GM19468 (cell line): ENCODE measurements around the gene STXBP3.

ENCODE experiments used
- ATAC-seq: cut with Tn5 transposase; IDR thresholded peaks from one replicate; pipeline ENCODE4 v1.9.1; 2021; ENCODE audit warnings: mild to moderate bottlenecking, moderate library complexity, moderate number of reproducible peaks; ENCODE audit not compliant: unreplicated experiment; ENCODE audit errors: extremely low read depth

The STXBP3 gene

DNA sequence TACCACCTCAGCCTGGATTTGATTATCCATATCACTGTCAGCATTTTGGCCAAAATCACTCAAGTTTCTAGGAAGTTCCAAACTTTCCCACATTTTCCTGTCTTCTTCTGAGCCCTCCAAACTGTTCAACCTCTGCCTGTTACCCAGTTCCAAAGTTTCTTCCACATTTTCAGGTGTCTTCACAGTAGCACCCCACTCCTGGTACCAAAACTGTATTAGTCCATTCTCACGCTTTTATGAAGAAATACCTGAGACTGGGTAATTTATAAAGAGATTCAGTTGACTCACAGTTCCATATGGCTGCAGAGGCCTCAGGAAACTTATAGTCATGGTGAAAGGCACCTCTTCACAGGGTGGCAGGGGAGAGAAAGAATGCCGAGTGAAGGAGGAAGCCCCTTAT is 39.4 kb downstream of the STXBP3 start:
- no peak for ATAC-seq

- ATAC-seq: no peak
Measured at GRCh38 chr1:108791790-108792189, 45.3 kb downstream of the STXBP3 start.

DNA sequence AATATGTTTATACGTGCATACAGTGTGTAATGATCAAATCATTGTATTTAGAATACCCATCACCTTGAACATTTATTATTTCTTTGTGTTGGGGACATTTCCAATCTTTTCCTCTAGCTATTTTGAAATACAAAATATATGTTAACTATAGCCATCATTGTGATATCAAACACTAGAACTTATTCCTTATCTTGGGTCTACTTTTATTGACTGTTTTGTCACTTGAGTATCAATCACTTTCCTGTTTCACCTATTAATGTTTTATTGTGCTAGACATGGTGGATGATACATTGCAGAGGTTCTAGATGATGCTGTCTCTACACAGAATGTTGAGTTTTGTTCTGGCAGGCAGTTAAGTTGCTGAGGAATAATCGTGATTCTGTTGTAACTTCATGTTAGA is 45.9 kb downstream of the STXBP3 start:
- no peak for ATAC-seq

GRCh38 chr1:108799001-108799400 is 52.5 kb downstream of the STXBP3 start:
- ATAC-seq: no peak

GRCh38 chr1:108801101-108801500 is 54.6 kb downstream of the STXBP3 start:
- no peak for ATAC-seq

DNA sequence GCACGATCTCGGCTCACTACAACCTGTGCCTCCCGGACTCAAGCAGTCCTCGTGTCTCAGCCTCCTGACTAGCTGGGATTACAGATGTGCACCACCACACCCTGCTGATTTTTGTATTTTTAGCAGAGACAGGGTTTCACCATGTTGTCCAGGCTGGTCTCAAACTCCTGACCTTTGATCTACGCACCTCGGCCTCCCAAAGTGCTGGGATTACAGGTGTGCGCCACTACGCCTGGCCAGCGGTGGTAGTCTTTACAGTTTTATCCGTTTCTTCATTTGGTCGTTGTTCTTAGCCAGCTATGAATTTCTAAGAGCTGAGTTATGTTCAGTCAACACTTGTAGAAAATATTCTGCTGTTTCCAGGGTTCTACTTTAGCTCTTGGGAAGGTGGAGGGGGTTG is 57.1 kb downstream of the STXBP3 start:
- no peak for ATAC-seq

DNA sequence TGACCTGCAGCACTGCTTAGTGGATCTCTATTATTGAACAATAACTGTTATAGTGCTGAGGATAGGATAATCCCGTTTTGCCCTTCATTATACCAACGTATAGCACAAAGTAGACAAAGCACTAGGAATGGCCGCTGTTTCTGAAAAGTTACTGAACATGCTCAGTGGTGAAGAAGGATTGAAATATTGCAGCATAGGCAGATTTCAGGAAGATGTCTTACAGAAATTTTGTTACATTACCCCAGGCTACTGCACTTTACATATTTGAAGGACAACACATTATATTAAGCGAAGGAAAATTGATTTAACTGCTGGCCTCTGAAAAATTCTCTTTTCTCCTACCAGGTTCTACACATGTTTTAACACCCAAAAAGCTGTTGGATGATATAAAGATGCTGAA is 62.0 kb downstream of the STXBP3 start:
- ATAC-seq: no peak

- ATAC-seq: no peak
Measured at GRCh38 chr1:108811611-108812010, 65.1 kb downstream of the STXBP3 start.

- no peak for ATAC-seq
Measured at GRCh38 chr1:108813326-108813725, 66.9 kb downstream of the STXBP3 start.

- ATAC-seq: no peak
Measured at GRCh38 chr1:108814343-108815125, 68.1 kb downstream of the STXBP3 start.

- no peak for ATAC-seq
Measured at GRCh38 chr1:108815566-108815965, 69.1 kb downstream of the STXBP3 start.

- ATAC-seq: no peak
Measured at GRCh38 chr1:108816049-108816893, 69.8 kb downstream of the STXBP3 start.

GRCh38 chr1:108817016-108817415 is 70.5 kb downstream of the STXBP3 start:
- ATAC-seq: no peak

DNA sequence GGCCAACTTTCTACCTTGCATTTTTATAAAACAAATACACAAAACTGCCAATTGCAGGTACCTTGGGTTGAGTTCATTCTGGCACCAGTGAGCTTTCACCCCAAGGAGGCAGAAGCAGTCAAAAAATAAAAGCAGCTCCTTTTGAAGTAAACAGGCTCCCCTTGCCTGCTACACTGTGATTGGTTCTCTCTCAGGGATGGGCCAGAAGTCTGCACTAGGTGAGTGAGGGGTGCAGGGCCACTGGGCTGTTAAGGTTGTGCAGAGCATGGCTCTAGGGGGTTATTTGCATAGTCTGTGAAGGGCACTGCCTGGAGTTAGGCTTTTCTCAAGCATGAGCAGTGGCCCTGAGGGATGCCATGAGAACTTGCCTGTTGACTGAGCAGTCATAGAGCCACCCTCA is 71.3 kb downstream of the STXBP3 start:
- no peak for ATAC-seq

DNA sequence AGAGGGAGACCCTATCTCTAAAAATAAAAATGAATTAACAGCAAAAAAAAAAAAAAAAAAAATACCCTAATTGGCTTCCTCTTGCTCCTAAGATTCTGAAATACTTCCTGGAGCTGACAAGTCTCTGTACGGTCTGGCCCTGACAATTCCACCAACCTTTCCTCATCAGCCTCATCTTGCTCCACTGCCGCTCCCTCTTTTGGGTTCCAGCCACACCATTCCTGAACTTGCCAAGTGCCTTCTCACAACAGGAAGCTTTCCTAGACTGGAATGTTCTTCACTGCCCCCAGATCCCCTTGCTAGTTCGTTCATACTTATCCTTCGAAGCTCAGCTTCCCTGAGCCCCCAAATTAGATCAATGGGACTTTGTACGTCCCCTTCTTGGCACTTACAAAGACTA is 73.4 kb downstream of the STXBP3 start:
- ATAC-seq: no peak

DNA sequence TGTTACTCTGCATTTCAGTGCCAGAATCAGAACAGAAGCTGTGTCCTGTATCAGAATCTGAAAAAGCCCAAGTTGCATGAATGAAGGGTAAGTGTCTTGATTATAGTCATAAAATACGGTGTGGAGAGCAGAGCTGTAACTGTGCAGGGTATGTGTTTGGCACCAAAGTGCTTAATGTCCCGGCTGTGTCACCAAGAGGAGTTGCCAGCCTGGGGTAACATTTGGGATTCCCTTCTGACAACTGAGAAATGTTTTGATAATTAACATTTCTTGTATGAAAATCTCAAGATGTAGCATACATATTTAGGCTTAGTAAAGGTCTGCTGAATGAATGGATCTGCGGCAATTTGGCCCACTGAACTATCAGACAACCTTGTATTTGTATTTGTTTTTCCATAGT is 77.2 kb downstream of the STXBP3 start:
- ATAC-seq: no peak

DNA sequence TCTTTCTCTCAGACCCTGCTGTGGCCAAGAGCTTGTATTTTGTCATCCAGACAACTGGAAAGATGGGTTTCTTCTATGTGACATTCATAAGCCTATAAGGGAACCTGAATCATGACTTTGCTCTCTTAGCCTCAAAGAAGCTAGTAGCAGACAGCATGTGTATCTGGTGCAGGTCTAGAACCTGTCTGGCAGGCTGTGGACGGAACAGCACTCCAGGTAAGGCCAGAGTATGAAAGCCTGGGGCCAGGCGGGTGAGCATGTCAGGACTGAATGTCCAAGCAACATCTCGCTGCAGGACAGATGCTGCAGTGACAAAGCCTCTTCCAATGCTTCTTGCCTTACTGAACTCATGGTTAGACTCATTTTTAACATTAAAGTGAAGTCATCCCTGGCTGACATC is 77.6 kb downstream of the STXBP3 start:
- ATAC-seq: no peak

DNA sequence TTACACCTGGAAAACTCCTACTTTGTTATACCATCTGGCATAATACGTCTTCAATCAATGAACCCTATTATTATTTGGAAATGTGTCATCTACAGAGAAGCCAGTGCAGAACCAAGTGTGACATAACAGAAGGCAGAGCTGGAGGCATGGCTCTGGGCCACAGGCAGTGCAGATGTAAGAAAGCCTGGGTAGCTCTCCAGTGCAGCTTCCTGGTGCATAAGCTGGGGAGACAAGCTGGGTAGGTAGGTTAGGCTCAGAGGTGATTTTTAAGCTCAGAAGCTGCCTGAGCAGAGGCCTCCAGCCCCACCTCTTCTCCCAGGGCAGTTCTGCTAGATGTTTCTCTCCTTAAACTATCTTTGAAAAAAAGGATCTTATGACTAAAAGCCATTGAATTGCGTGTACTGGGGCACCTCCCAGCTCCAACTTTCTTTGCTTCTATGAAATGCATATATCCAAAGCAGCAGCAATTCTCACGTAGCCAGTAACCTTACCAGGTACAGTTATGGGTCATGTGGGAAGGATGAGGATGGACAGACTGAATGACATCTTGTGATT is 79.7 kb downstream of the STXBP3 start:
- ATAC-seq: no peak

DNA sequence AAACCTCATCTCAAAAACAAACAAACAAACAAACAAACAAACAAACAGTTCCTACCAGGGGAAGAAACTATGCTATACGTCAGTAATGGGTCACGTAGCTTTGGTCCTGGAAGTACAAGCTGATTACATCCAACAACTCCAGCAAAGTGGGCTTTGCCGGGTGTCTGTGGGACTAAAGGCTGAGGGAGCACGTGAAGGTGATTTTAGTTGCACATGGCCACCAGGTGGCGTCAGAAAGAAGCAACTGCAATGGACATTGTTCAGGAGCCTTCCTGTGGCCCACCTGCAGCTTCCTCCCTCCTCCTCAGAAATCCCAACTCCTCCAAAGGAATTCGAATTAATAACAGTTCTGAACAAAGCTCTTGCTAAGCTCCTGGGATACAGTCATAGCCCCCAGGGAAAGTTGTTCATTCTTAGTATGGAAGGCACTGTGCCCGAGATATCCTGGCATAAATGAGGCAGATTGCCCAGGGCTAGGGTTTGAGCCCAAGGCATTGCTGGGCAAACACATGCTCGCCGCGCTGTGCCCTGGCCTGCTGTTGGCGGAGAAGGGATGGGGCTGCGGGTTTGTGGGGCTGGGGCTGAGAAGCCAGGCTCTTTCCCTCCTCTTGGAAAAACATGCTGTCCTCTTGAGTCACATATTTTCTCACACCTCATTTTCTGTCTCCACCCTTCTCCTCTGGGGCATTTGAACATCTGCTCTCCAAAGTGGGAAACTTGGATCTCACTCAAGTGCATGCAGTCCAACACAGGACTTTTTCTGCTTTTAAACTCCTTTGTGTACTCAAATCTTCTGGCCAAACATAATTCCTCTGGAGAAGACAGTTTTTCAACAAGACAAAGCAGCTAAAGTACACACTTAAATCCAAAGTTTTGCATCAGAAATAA is 81.8 kb downstream of the STXBP3 start:
- no peak for ATAC-seq

GRCh38 chr1:108829498-108829916 is 83.0 kb downstream of the STXBP3 start:
- no peak for ATAC-seq
